ENCODE data around the gene GZMA.

DNA sequence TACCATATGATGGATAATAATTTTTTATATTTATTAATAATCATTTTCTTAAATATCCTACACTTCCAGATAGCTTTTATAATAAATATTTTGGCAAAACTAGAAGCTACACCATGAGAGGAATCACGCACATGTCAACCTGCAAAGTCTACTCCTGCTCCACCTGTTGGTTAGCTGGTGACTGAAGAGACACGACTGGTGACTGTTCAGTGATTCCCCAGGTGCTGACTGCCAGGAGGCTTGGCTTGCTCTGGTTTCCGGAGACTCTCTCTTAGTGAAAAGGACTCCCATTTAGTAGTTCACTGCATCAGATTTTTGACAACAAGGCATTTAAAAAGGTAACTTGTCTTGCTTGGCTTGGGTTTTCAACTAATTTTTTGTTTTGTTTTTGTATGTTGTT, 20.9 kb downstream of the GZMA start:
- TF ChIP-seq, protein P1, sequence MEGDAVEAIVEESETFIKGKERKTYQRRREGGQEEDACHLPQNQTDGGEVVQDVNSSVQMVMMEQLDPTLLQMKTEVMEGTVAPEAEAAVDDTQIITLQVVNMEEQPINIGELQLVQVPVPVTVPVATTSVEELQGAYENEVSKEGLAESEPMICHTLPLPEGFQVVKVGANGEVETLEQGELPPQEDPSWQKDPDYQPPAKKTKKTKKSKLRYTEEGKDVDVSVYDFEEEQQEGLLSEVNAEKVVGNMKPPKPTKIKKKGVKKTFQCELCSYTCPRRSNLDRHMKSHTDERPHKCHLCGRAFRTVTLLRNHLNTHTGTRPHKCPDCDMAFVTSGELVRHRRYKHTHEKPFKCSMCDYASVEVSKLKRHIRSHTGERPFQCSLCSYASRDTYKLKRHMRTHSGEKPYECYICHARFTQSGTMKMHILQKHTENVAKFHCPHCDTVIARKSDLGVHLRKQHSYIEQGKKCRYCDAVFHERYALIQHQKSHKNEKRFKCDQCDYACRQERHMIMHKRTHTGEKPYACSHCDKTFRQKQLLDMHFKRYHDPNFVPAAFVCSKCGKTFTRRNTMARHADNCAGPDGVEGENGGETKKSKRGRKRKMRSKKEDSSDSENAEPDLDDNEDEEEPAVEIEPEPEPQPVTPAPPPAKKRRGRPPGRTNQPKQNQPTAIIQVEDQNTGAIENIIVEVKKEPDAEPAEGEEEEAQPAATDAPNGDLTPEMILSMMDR (conservative IDR thresholded peaks at IDR 0.05 in 1 of 2, IDR thresholded peaks at IDR 0.05 in 1 of 2; ENCODE audit: extremely low read depth in 1 of 2, insufficient read depth in 1 of 2, low read depth in 1 of 2, low read length in 2 of 2), result no peak
- TF ChIP-seq EZH2 (IDR thresholded peaks at IDR 0.05; ENCODE audit: borderline replicate concordance, low read length), result no peak
